PC-9 (cell line): Measurements from ENCODE around the gene CDO1. TPM values are rescaled to one million over a fixed set of nuclear protein-coding genes. Genes with fewer than 3 reads are reported as not detected.

Experiments
- BruUV-seq: library from RNA; stranded (reverse); fragments of 400-500 nt; replicated peaks from 2 replicates; lab custom pipeline; 2021; lab: Mats Ljungman, UMichigan
- CTCF ChIA-PET: fragments of 300-600 bp; sonication (Branson Sonifier 250); formaldehyde crosslinking; loops from one replicate; lab custom pipeline; 2022; ENCODE audit warnings: antibody characterized with exemption; lab: Charles Lee
- POLR2A ChIA-PET: fragments of 300-600 bp; sonication (Branson Sonifier 250); formaldehyde crosslinking; loops from one replicate; lab custom pipeline; 2022; ENCODE audit warnings: antibody characterized with exemption; ENCODE audit not compliant: unreplicated experiment; lab: Charles Lee
- DNase-seq, 2 experiments: peaks; one replicate each; pipeline versions ENCODE4 v3.0.0 to v3.0.0-alpha.2; 2015 to 2022; ENCODE audit warnings: mixed read lengths in 1 of 2
- H2AFZ ChIP-seq: fragments of 200-600 bp; sonication (generic); 2 replicates; pipeline ENCODE4 v1.8.1; 2017; ENCODE audit warnings: antibody characterized with exemption
- H3F3A ChIP-seq: fragments of 200-600 bp; sonication (generic); 2 replicates; pipeline ENCODE4 v1.8.1; 2017; ENCODE audit warnings: antibody characterized with exemption, mild to moderate bottlenecking, low read depth; ENCODE audit not compliant: insufficient read depth
- H3K27ac ChIP-seq: fragments of 200-600 bp; sonication (generic); 2 replicates; pipeline ENCODE4 v1.6.1; 2016; ENCODE audit warnings: mixed run types
- H3K27me3 ChIP-seq: fragments of 200-600 bp; sonication (generic); 2 replicates; pipeline ENCODE4 v1.6.1; 2016; ENCODE audit warnings: low read depth, mixed run types; ENCODE audit not compliant: insufficient read depth
- H3K36me3 ChIP-seq: fragments of 200-600 bp; sonication (generic); 2 replicates; pipeline ENCODE4 v1.6.1; 2016; ENCODE audit warnings: low read depth, mixed run types
- H3K4me1 ChIP-seq: fragments of 200-600 bp; sonication (generic); replicated peaks from 2 replicates; pipeline ENCODE4 v1.6.1; 2016; ENCODE audit warnings: mixed run types; ENCODE audit not compliant: insufficient read depth
- H3K4me2 ChIP-seq: fragments of 200-600 bp; sonication (generic); 2 replicates; pipeline ENCODE4 v1.6.1; 2017; ENCODE audit warnings: mixed run types
- H3K4me3 ChIP-seq: fragments of 200-600 bp; sonication (generic); 2 replicates; pipeline ENCODE4 v1.6.1; 2016; ENCODE audit warnings: mixed run types
- H3K79me2 ChIP-seq: fragments of 200-600 bp; sonication (generic); 2 replicates; pipeline ENCODE4 v1.6.1; 2017; ENCODE audit warnings: low read depth, mixed run types
- H3K9me2 ChIP-seq: fragments of 200-600 bp; sonication (generic); 2 replicates; pipeline ENCODE4 v1.8.1; 2017; ENCODE audit warnings: mild to moderate bottlenecking; ENCODE audit not compliant: insufficient read depth
- H3K9me3 ChIP-seq: fragments of 200-600 bp; sonication (generic); 2 replicates; pipeline ENCODE4 v1.8.1; 2016; ENCODE audit warnings: low read depth; ENCODE audit not compliant: insufficient read depth
- H4K20me1 ChIP-seq: fragments of 200-600 bp; sonication (generic); 2 replicates; pipeline ENCODE4 v1.8.1; 2017; ENCODE audit not compliant: insufficient read depth
- EZH2 ChIP-seq: fragments of 200-600 bp; sonication (generic); IDR thresholded peaks from 2 replicates; pipeline ENCODE4 v1.8.0; 2017; ENCODE audit warnings: antibody characterized with exemption, low read depth
- intact Hi-C: fragments of 100-400 bp; cut with micrococcal nuclease; formaldehyde crosslinking; loops from one replicate; pipeline ENCODE4 v1.10.0; 2022; ENCODE audit not compliant: unreplicated experiment
- total RNA-seq: library from RNA; stranded (reverse); gene quantifications from 2 replicates; pipeline ENCODE4 v1.2.3, GENCODE V29; 2021
- TF ChIP-seq, protein P1 (sequence below): fragments of 200-600 bp; sonication (generic); conservative IDR thresholded peaks from 2 replicates; pipeline ENCODE4 v1.6.1; 2017; ENCODE audit warnings: mixed run types, antibody characterized with exemption, mild to moderate bottlenecking, moderate library complexity

Gene CDO1
- total RNA-seq, 1 experiment from 2014 or later: not detected

DNA sequence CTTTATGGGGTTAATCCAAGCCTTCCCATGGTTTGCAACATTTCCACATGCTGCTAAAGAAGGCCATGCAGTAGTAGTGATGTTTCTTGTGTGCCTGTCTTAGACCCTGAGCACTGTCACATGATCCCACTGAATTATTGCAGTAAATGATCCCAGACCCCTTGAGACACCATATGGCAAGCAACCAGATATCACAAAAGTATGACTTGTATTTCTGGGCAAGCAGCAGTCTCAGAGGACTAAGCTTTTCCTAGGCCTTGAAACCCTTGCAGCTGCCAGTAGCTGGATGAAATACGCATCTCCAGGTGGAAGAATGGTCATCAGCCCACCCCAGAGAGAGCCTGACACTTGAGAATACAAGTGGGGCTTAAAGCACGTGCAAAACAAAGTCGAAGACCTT, 41.8 kb downstream of the CDO1 start:
- Histone ChIP-seq H3K9me3 (no peaks in the 10 kb centered on the region), H3K4me2 (no peak overlapping the region), H3K27ac (no peak overlapping the region), H3F3A (no peaks in the 10 kb centered on the region), H3K79me2 (no peaks in the 10 kb centered on the region), H3K27me3 (no peaks in the 10 kb centered on the region), H3K36me3 (no peaks in the 10 kb centered on the region), H3K9me2 (no peaks in the 10 kb centered on the region), H2AFZ (no peak overlapping the region), H3K4me1 (no peaks in the 10 kb centered on the region), H3K4me3 (no peak overlapping the region), H4K20me1 (no peaks in the 10 kb centered on the region)
- POLR2A ChIA-PET: no interaction called here
- intact Hi-C loops: no loop called here
- no TSS peak for BruUV-seq
- no peak for TF ChIP-seq EZH2
- TF ChIP-seq, protein P1, sequence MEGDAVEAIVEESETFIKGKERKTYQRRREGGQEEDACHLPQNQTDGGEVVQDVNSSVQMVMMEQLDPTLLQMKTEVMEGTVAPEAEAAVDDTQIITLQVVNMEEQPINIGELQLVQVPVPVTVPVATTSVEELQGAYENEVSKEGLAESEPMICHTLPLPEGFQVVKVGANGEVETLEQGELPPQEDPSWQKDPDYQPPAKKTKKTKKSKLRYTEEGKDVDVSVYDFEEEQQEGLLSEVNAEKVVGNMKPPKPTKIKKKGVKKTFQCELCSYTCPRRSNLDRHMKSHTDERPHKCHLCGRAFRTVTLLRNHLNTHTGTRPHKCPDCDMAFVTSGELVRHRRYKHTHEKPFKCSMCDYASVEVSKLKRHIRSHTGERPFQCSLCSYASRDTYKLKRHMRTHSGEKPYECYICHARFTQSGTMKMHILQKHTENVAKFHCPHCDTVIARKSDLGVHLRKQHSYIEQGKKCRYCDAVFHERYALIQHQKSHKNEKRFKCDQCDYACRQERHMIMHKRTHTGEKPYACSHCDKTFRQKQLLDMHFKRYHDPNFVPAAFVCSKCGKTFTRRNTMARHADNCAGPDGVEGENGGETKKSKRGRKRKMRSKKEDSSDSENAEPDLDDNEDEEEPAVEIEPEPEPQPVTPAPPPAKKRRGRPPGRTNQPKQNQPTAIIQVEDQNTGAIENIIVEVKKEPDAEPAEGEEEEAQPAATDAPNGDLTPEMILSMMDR: no peak
- no peak for DNase-seq
- CTCF ChIA-PET: no interaction called here

DNA sequence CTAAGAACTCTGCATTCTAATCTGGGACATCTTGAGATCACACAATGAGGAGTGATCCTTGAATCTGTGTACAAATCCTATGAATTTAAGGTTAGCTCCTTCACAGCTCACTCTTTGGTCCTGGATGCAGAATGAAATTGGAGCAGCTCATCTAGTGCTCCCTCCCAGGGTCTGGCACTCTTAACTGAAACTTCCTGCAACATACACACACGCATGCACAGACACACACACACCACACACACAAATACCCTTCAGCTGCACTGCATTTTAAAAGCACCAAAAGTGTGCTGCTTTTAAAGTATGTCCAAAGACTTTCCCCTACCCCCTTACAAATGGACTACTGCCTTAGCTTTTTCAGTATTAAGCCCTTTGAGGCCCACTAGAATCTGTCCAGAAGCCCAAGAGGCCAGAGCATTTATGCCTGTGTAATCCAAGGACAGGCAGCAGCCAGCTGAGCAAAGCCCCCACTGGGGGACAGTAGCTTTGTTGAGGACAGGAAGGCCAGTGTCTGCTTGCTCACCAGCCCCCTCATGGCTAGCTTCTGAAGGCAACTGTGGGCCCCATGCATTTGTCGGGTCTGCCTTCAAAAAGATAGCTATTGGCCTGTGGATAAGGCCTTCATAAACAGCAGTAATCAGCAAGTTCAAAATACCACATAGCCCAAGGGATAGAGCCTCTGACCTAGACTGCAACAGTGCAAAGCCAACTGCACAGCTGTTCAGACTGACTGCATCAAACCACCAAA, 43.6 kb downstream of the CDO1 start:
- H3K4me1 ChIP-seq: no peaks in the 10 kb centered on the region
- ChIA-PET POLR2A (no interaction called here), CTCF (no interaction called here)
- TF ChIP-seq EZH2: no peak
- TF ChIP-seq, protein P1: no peak
- H3K9me2 ChIP-seq: no peaks in the 10 kb centered on the region
- BruUV-seq: no TSS peak
- no peaks in the 10 kb centered on the region for H3K9me3 ChIP-seq
- no peaks in the 10 kb centered on the region for H3K27me3 ChIP-seq
- intact Hi-C loops: no loop called here
- no peak overlapping the region for H3K4me3 ChIP-seq
- H3K27ac ChIP-seq: no peak overlapping the region
- no peak overlapping the region for H2AFZ ChIP-seq
- no peaks in the 10 kb centered on the region for H3K79me2 ChIP-seq
- no peak for DNase-seq
- H4K20me1 ChIP-seq: no peaks in the 10 kb centered on the region
- no peak overlapping the region for H3K4me2 ChIP-seq
- no peaks in the 10 kb centered on the region for H3K36me3 ChIP-seq
- no peaks in the 10 kb centered on the region for H3F3A ChIP-seq

DNA sequence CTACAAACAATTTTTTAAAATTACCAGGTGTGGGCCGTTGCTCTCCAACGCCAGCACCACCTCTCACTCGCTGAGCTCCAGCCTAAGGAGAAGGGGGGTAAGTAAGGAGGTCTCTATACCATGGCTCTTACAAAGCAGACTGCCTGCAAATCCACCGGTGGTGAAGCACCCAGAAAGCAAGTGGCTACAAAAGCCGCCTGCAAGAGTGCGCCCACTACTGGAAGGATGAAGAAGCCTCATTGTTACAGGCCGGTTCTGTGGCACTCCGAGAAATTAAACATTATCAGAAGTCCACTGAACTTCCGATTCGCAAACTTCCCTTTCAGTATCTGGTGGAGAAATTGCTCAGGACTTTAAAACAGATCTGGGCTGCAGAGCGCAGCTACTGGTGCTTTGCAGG, 46.0 kb downstream of the CDO1 start:
- no TSS peak for BruUV-seq
- no peak for TF ChIP-seq EZH2
- TF ChIP-seq, protein P1: peak; percentile 54; the same call in 1 of the 2 replicates
- Histone ChIP-seq H3K4me3 (no peak overlapping the region), H3K4me2 (no peak overlapping the region), H3K27me3 (no peaks in the 10 kb centered on the region), H3K79me2 (no peaks in the 10 kb centered on the region), H4K20me1 (no peaks in the 10 kb centered on the region), H3K36me3 (no peaks in the 10 kb centered on the region), H3K9me2 (no peaks in the 10 kb centered on the region), H2AFZ (no peak overlapping the region), H3K27ac (no peak overlapping the region), H3K4me1 (no peaks in the 10 kb centered on the region), H3F3A (no peaks in the 10 kb centered on the region), H3K9me3 (no peaks in the 10 kb centered on the region)
- POLR2A ChIA-PET: no interaction called here
- CTCF ChIA-PET: no interaction called here
- intact Hi-C loops: no loop called here
- no peak for DNase-seq
